COLO668 (cell line): ENCODE results near the gene VAV2.
"Not testable (repeated sequence)": the region's sequence is repeated elsewhere in the genome, so short reads cannot be mapped to it uniquely, and the experiment has no call there.

ENCODE experiments used
- DNase-seq: peaks from one replicate; lab custom pipeline; 2025; ENCODE audit not compliant: unreplicated experiment; lab: John Stamatoyannopoulos, UW

VAV2 gene

DNA sequence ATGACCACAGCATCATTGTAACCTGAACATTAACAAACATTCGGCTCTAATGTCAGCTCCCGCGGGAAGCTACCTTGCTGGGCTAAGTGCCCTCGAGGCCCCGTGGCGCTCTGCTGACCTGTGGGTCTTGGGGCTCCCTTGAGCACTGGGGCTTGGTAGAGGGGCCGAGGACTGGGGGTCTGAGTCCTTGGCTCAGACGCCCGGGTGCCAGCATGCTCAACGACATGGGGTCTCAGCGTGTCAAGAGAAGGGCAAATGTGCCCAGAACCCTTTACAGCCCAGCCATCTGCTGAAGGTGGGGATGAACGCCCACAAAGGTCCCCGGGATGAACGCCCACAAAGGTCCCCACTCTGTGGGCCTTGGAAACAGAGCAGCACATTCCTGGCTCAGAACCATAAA is 214.3 kb downstream of the VAV2 start:
- DNase-seq: no peak

DNA sequence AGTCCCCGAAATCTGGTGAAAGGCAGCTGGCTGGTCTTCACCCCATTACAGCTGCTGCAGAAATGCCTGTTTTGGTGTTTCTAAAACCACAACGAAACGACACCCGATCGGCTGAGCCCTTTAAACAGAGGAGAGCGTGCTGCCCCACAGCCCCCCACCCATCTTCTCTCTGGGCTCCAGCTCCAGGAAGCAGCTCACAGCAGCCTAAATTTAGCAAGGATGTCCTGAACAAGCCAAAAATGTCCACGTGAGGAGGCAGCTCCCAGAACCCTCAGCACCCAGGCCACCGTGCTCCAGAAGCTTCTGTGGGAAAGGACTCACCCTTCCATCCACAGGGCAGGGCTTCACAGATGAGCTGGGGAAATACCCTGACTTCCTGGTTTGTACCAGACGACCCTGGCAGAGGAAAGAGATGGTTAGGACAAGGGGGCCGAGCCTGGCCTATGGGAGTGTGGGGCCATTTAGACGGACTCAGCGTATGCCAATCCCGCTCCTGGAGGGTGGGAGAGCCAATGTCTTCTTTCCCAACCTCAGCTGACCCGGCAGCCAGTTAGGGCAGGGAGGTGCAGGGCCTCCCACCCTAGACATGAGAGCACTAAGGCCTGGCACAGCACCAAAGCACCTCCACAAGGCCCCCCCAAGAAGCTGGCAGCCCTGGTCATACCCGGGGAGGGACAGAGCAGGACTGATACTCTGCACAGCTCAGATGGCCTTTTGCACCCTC is 214.9 kb downstream of the VAV2 start:
- DNase-seq: no peak

DNA sequence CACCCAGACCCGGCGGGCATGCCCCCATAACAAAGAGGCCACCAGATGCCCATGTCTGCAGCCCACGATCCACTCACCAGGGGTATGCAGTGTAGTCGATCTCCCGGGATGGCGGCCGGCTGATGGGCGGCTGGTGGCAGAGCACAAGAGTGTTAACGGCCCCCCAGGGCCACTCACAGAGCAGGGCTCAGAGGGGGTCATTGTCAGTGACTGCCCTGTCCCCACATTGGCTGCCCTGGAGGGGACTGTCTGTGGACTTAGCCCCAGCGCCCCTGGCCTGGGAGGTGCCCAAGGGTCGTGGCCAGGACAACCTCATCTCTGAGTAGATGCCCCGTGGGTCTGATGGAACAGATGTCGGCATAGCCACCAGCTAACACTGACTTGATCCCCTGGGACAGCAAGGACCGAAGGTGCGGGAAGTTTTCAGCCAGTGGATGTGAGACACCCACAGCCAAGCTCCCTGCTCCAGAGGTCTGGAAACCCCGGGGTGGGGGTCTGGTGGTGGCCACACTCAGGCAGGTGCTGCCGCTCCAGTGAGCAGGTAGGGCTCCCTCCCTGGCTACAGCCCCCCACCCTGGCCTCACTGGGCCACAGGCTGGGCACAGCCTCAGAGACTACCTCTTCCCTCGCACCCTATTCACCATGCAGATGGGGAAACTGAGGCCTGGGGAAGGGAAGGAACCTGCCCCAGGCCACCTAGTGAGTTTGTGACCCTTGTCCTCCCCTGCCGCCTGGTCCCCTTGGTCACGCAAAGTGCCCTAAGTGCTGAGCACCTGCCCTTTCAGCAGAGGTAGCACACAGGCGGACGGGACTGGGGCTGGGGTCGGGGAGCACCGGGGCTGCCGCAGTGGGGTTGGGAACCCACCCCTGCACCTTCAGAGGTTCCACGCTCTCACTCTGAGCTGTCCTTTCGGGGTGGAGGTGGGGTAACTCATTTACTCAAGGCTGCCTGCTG is 215.9 kb downstream of the VAV2 start:
- DNase-seq: no peak

DNA sequence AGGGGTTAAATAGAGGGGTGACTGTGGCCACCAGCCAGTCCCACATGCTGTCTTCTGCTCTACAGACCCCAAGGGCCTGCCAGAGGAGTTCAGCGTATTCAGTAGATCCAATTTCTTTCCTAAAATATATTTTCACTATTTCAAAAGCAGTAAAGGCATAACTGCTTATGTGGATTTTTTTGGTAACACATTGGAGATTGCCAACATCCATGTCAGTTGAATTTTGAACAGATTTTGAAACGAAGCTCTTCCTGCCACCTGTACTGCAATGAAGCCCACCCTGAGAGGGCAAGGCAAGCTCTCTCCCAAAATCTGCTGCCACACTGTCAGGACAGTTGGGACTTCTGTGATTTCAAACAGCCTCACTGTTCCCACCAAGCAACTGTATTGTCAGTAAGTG is 216.8 kb downstream of the VAV2 start:
- DNase-seq: no peak

DNA sequence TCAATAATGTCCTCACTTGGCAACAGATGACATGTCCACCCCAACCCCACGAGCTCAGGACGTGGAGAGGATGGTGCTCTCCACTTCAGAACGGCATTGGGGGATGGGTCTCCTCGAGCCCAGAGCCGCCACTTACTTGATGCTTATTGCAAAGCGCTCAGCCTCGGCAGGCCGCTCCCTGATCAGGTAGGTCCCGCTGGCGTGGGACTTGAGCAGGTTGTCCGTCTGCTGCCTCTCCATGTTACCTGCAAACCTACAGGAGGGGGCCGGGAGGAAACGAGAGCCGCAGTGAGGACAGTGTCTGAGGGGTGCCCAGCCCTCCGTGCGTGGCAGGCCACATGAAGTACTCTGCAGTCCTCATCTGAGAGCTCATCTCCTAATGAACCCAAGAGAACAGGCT is 217.3 kb downstream of the VAV2 start:
- no peak for DNase-seq

DNA sequence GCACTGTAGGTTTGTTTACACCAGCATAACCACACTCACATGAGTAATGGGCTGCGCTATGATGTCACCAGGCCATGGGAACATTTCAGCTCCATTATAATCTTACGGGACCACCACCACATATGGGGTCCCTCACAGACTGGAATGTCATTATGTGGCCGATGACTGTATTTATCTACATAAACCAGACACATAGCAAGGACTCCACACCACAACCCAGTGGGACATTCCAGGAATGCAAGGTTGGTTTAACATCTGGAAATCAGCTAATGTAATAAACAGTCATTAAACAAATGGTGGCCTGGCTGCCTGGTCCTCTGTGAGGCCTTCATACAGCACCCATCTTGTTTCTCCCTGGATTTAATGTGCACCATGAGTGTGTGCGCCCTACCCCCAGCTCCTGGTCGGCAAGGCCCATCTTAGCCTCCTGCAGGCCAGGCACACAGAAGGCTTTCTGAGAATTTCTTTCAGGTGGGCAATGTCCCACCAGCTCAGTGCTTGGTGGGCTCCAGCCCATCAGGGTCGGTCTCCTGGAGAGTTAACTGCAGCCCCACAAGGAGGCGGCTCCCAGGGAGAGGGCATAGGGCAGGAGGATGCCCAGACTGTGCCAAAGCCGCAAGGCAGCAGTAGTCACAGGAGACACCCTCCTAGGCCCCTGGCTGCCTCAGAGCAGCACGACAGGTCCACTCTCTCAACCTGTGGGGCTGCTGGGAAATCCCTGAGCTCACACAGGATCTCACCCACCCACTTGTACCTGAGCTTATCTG is 218.1 kb downstream of the VAV2 start:
- no peak for DNase-seq

DNA sequence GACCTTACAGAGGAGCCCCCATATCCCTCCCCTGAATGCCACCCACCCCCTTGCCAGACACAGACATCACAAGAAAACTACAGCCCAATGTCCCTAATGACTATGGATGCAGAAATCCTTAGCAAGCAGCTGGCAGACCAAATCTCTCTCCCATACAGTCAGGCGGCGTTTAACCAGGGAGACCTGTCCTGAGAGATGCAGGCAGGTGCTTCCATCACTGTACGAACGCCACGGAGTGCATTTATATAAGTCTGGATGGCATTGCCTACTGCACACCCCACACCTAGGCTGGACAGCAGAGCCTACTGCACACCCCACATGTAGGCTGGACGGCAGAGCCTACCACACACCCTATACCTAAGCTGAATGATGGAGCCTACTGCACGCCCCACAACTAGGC is 219.5 kb downstream of the VAV2 start:
- no peak for DNase-seq

DNA sequence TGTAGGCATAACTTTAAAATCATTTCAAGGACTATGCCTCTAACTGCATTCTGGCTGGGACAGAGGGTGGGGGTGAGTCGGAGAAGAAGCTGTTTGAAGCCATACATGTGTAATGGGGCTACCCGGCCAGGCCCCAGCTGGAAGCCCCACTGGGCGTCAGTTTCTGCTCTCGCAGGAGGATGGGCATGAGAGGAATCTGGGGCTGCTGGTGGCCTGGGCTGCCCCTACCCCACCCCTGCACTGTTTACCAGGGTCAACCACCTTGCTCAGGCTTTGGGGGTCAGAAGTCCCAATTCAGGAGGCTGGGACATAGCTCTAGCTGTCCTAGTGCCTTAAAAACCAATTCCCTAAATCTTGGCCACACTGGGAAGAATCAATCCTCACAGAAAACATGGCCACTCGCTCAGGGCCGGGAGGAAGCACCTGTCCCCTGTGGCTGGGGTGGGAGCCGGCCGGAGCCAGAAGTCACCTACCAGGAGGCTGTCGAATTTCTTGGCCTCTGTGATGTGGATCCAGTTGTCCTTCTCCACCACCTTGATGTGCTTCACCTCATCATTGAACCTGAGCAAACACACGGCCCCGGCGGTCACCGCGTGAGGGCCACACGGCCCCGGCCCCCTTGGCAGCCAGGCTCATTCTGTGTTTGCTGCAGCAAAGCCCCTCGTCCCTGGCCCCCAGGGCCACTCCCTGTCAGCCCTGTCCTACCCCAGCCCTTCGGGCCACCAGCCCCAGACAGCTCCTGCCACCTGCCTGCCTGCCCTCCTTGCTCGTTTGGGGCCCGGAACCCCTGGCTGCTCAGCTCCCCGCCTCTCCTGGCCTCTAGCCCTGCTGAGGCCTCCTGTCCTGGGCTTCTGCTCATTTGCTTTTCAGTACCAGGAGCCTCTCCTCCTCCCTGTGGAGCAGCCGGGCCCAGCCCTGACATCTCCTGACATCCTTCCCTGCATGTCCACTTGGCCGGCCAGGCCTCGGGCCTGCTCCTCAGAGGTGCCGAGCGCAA is 220.3 kb downstream of the VAV2 start:
- no peak for DNase-seq

DNA sequence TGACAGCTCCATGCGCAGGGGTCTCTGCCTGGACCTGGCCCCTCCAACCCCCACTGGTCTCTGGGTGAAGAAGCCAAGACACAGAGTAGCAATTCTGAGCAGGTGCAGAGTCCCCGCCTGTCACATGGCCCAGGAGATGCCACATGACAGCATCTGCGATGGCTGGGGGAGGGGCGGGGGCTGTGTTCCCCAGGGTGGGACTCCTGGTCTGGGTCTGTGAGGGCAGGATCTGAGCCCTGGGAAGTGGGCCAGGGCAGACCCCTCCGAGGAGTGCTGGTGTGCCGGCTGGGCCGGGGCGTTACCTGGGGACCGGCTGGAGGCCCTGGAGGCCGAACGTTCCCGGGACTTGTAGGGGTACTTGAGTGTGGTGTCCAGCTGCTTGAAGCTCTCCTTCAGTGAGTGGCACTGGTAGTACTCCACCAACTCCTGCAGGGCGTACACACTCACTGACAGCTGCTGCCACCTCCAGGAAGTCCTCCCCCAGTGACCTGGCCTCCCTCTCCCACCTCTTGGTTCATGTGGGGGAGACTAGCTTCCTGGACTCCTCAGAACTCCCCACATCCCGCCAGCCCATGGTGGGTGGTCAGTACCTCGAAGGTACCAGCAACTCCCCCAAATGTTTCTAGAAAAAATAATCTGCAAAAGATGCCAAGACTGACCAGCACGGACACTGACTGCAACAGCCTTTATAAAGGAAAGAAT is 221.9 kb downstream of the VAV2 start:
- DNase-seq: no peak

DNA sequence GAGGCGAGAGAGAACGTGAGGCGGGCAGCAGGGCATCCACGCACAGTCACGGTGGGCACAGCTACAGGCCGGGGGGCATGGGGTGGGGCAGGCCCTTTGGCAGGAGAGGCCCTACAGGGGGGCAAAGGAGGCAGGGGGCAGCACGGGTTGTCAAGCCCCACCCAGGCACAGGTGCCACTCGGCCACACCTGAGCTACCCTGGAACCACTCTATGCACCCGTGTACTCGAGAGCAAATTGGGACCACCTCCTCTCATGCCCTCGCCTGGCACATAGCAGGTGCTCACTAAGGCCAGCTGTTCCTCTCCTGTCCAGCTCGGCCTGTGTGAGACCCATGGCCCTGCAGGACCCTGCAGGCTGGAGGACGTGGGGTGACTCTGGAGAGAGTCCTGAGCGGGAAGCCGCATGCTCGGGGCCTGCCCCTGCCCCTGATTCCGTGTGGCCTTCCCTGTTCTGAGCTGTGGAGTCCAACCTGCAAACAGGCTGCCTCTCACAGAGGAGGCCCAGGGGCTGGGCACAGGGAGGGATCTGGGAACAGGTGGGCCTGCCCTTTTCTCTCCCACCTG is 222.5 kb downstream of the VAV2 start:
- DNase-seq: no peak

DNA sequence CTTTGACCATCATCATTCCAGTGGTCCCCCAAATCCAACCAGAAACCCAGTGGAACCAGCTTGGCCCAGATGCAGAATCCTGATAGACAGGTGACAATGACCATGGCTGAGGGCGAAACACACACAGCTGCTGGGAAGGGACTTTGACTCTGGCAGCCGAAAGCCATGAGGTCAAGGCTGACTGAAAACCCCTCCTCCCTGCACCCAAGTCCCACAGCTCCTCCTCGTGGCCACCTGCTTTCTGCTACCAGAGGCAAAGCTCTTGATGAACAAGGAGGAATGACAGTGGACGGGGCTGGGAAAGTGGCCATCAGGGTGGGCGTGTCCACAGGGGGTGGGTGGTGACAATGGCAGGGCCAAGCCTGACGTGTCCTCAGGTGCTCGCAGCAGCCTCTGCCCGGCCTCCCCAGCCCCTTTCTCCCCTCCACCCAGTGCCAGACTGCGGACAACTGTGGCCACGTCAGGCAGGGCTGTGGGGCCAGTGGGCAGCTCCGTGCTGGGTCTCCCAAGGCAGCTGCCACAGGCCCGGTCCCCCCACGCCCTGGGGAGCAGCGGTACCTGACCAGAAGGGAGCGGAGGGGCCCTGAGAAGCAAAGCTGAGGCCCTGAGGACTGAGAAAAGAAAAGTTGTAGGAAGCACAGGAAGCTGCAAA is 223.1 kb downstream of the VAV2 start:
- peak; percentile 23 for DNase-seq

DNA sequence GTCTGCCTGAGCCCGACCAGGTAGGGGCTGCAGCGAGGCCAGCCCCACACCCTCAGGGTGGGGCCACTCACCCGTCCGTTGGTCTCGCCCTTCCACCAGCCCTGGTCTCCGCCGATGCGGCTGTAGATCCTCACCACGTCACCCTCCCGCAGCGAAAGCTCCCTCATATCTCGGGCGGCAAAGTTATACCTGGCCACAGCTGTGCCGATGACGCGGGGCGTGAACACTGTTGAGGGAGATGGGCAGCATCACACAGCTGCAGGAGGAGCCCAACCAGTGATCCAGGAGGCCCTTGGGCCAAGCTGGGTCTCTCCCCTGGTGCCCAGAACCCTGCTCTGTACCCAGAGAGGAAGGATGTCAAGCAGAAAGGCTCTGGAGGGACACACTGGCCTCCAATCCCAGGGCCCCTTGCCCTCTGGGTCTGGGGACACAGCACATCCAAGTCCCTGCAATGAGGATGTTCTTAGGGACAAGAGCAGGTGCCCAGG is 223.7 kb downstream of the VAV2 start:
- no peak for DNase-seq

DNA sequence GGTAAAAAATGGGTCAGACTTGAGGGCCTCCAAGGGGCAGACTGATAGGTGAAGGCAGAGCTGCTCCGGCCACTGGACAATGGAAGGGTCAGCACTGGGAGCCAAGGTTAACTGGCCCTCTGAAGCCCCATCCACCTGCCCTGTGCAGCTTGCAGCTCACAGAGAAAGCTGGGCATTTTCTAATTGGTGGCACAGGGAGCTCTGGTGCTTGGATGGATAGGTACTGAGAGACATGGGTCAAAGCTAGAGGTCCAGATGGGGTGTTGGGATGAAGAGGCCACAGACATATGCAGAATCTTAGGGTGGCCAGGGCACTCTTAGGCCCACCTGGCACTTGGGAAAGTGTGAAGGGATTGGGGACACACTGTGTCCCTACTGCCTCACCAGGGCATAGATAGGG is 224.5 kb downstream of the VAV2 start:
- DNase-seq: no peak

DNA sequence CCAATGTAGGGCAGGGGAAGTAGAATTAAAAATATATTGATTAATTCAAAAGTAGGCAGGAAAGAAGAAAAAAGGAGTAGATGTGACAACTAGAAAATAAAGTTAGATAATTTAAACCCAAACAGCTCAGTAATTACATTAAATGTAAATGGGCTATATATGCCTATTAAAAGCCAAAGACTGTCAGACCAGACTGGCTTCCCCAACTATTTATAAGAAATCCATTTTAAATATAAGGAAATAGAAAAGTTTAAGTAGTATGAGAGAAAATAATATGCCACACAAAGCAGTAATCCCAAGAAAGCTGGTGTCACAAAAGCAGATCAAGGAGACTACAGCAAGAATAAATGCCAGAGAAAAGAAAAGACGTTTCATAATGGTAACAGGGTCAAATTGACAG is 225.1 kb downstream of the VAV2 start:
- DNase-seq: no peak

DNA sequence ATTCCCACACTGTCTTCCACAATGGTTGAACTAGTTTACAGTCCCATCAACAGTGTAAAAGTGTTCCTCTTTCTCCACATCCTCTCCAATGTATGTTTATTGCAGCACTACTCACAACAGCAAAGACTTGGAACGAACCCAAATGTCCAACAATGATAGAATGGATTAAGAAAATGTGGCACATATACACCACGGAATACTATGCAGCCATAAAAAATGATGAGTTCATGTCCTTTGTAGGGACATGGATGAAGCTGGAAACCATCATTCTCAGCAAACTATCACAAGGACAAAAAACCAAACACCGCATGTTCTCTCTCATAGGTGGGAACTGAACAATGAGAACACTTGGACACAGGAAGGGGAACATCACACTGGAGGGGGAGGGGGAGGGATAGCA is 225.9 kb downstream of the VAV2 start:
- not testable (repeated sequence) for DNase-seq

DNA sequence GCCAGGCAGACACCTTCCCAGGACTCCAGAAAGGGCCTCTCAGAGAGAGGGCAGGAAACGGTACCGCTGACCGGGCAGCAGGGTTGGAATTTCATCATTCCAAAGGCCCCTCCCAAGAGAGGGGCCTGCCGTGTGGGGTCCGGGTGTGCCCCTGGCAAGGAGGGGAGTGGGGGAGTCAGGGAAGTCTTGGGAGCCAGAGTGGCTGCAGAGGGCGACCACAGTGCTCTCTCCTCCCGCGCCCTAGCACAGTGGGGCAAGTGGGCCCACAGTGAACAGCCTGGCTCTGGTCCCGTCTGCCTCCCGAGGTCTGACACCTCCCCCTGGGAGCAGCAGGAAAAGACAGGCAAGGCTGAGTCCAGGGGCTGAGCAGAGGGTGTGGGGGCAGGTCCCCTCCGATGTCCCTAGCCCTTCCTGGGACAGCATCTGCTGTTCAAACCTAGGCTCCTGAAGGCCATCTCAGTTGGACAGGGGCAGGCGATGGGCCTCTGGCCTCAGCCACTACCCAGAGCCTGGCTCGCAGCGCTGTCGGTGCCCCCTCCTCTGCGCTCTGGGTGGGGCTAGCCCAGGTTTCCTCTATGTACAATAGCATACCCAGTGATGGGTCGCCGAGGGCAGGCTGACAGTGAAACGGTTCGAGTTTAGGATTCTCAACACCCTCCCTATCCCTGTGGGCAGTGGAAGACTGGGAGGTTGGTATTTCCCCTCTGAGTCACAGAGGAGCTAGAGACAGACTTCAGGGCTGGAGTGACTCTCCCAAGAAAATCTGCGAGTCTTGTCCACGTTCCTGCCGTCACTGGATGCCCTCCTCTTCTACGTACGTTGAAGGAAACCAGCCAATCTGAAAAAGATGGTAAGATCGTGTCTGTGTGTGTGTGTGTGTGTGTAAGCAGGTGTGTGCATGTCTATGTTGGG is 228.6 kb downstream of the VAV2 start:
- DNase-seq: no peak

DNA sequence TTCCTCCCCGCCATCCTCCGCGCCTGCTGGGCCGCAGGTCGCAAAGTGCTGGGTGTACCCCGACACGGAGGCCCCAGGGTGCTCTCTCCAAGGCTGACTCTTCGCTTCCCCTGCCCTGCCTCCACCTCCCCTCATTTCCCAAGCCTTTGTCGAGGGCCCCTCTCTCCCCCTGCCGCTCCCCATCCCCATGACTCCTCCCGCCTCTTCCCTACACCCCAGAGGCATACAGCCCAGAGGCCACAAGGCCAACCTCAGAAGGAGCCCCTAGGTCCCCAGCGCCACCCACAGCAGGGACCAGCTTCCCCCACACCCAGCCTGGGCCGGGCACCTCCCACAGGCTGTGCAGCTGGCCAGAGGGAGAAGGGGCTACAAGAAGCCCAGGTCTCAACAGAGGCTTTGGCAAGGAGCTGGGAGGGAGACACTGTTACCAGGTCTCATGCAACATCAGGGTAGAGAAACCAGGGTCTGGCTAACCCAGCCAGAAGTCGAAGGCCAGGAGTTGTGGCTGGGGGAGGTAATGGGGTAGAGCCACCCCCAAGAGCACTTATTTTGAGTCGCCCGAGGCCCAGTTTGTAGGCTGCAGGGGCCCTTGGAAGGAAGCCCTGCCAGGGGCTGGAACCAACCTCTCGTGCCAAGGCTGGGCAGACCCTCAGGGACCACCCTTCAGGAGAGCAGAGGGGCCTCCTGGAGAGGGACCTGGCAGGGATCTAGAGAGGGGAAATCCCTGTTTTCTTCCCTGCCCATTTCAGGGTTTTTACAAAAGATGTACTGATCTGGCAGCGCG is 229.4 kb downstream of the VAV2 start:
- no peak for DNase-seq
